ENCODE results near the gene SIGLEC1. TPM values are rescaled to one million over a fixed set of nuclear protein-coding genes. Genes with fewer than 3 reads are reported as not detected.

The SIGLEC1 gene
- total and polyA plus RNA-seq, 2 of the 8 experiments (the other 6 are each of a cell fraction or from before 2014, with no cell fraction given): 0.02 TPM; not detected in 1

DNA sequence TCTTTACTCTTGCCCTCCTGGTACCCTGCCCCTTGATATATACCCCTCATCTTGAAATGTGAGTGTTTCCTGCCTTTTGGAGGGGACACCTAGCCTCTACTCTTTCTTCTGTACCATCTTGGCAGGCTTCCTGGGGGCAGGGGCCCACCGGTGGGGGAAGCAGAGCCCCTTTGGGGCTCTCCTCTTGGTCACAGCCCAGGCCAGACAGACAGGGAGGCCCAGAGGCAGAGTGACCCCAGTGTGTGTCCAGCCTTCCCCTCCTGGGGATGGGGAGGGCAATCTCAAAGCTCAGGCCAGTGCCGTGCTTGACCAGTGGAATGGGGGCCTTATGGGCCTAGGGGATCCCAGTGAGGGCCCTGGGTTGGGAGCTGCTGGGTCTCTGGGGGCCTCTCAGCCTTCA, 34.2 kb downstream of the SIGLEC1 start:
- H3K14ac ChIP-seq (ENCODE audit: insufficient read length): no peak overlapping the region
- H3K36me3 ChIP-seq (ENCODE audit: control insufficient read depth in 2 of 4, insufficient read depth in 4 of 4, low read length in 3 of 4): no peaks in the 10 kb centered on the region
- FAIRE-seq (no peak), DNase-seq (ENCODE audit: low read depth in 1 of 2, low spot score in 2 of 2) (no peak)
- no peaks in the 10 kb centered on the region for H3K79me2 ChIP-seq (ENCODE audit: control insufficient read depth in 1 of 2, insufficient read depth in 2 of 2, low read length in 2 of 2)
- no peak overlapping the region for H2BK120ac ChIP-seq (replicated peaks; ENCODE audit: low read depth, low read length)
- WGBS, 2 experiments (ENCODE audit: extremely low coverage in 1 of 2, insufficient coverage in 1 of 2, insufficient read length in 1 of 2, insufficient replicate concordance in 2 of 2, low coverage in 1 of 2, low lambda C conversion rate in 2 of 2, missing lambda C conversion rate in 1 of 2): 81% methylated on average over 2 of the region's 2 CpGs; no CpG with 5 or more reads in 1 of the 2 experiments
- TF ChIP-seq SP2 (IDR thresholded peaks at IDR 0.05; ENCODE audit: low read length) (no peak), FOSL1 (IDR thresholded peaks at IDR 0.05; ENCODE audit: insufficient read depth, low read depth, low read length) (no peak), YY1 (IDR thresholded peaks at IDR 0.05; ENCODE audit: low read depth, low read length) (no peak), GABPA (IDR thresholded peaks at IDR 0.05; ENCODE audit: borderline replicate concordance, insufficient read depth, low read length) (no peak), JUN (IDR thresholded peaks at IDR 0.05; ENCODE audit: low read depth, low read length) (no peak), CEBPB (IDR thresholded peaks at IDR 0.05; ENCODE audit: low read depth, low read length) (no peak), CHD1 (IDR thresholded peaks at IDR 0.05; ENCODE audit: low read depth, low read length) (no peak), SIN3A (conservative IDR thresholded peaks at IDR 0.05 in 1 of 2, IDR thresholded peaks at IDR 0.05 in 1 of 2; ENCODE audit: low read depth in 1 of 2, low read length in 2 of 2) (no peak), SIX5 (IDR thresholded peaks at IDR 0.05; ENCODE audit: low read depth, low read length) (no peak)
- H2BK15ac ChIP-seq (ENCODE audit: low read length): no peak overlapping the region
- H3K18ac ChIP-seq (ENCODE audit: extremely low read depth, low read length): no peak overlapping the region
- peaks cover 0 to 18% (median 7%) of the 10 kb centered on the region in 4 experiments; a peak in 5 of 7 replicates for H3K27me3 ChIP-seq (replicated peaks in 1 of 4; ENCODE audit: control insufficient read depth in 3 of 4, extremely low read depth in 1 of 4, insufficient read depth in 3 of 4, low read length in 3 of 4)
- H2BK20ac ChIP-seq (ENCODE audit: low read length): no peak overlapping the region
- H3K23ac ChIP-seq (ENCODE audit: insufficient read length): no peak overlapping the region
- H3K79me1 ChIP-seq (ENCODE audit: low read depth, low read length): no peaks in the 10 kb centered on the region
- no peak overlapping the region for H2AK5ac ChIP-seq (ENCODE audit: low read depth, low read length)
- no peak overlapping the region for H4K5ac ChIP-seq (ENCODE audit: insufficient read length, low read depth, low read length)
- no peak overlapping the region for H2BK12ac ChIP-seq (ENCODE audit: low read depth, low read length)
- H2BK5ac ChIP-seq (ENCODE audit: low read depth, low read length): no peak overlapping the region
- H3K4me2 ChIP-seq (ENCODE audit: insufficient read depth in 1 of 2, low read depth in 2 of 2, low read length in 2 of 2): no peak overlapping the region
- no peak overlapping the region for H3K4me3 ChIP-seq (ENCODE audit: extremely low read depth in 1 of 4, insufficient read depth in 2 of 4, low read depth in 3 of 4, low read length in 4 of 4)
- ChIA-PET CTCF (ENCODE audit: partially characterized antibody) (interaction anchor here (0.8 to 45.1 kb wide), 12 partner anchors 11 to 115 kb away, joined by 3 to 1432 read pairs (median 6); partner anchors contain the start of genes ADAM33, GFRA4 and SIGLEC1), POLR2A (ENCODE audit: partially characterized antibody) (interaction anchor here (0.6 to 2.9 kb wide), 3 partner anchors 7 to 75 kb away, joined by 3 to 8 read pairs (median 3); no protein-coding TSS in a partner anchor)
- H3K9ac ChIP-seq (replicated peaks in 1 of 4; ENCODE audit: extremely low read depth in 1 of 4, low read depth in 3 of 4, low read length in 3 of 4): no peak overlapping the region
- no peak overlapping the region for H4K91ac ChIP-seq (replicated peaks; ENCODE audit: insufficient read length, low read length)
- H3K27ac ChIP-seq (ENCODE audit: low read depth, low read length): no peak overlapping the region
- H3K4ac ChIP-seq (replicated peaks; ENCODE audit: insufficient read length, low read depth, low read length): no peak overlapping the region
- H3K23me2 ChIP-seq (ENCODE audit: low read depth, low read length): peaks cover 11% of the 10 kb centered on the region
- no peak overlapping the region for H2AFZ ChIP-seq (ENCODE audit: low read length)
- H4K8ac ChIP-seq (ENCODE audit: extremely low read depth, insufficient read depth, low read length): no peak overlapping the region; the same call in 1 of the 2 replicates
- no peaks in the 10 kb centered on the region for H4K20me1 ChIP-seq (replicated peaks in 1 of 2; ENCODE audit: control insufficient read depth in 1 of 2, insufficient read depth in 2 of 2, low read length in 2 of 2)
- no peaks in the 10 kb centered on the region for H3K9me3 ChIP-seq (ENCODE audit: insufficient read depth in 2 of 2, low read depth in 1 of 2, low read length in 1 of 2)
- H3K56ac ChIP-seq (replicated peaks; ENCODE audit: insufficient read length, low read depth, low read length): no peak overlapping the region
- H3K4me1 ChIP-seq (replicated peaks in 1 of 4; ENCODE audit: control insufficient read depth in 3 of 4, insufficient read depth in 4 of 4, low read length in 3 of 4): peaks cover 2 to 21% (median 14%) of the 10 kb centered on the region in 4 experiments

All from H1 (cell line).